ENCODE measurements around the gene TWIST2.

TWIST2 gene

GRCh38 chr2:238863749-238864206 is 15.9 kb downstream of the TWIST2 start:
- H3K27me3 ChIP-seq (ENCODE audit: insufficient read depth, low read length, poor library complexity, severe bottlenecking) = no peaks in the 10 kb centered on the region
- TF ChIP-seq, protein P1, sequence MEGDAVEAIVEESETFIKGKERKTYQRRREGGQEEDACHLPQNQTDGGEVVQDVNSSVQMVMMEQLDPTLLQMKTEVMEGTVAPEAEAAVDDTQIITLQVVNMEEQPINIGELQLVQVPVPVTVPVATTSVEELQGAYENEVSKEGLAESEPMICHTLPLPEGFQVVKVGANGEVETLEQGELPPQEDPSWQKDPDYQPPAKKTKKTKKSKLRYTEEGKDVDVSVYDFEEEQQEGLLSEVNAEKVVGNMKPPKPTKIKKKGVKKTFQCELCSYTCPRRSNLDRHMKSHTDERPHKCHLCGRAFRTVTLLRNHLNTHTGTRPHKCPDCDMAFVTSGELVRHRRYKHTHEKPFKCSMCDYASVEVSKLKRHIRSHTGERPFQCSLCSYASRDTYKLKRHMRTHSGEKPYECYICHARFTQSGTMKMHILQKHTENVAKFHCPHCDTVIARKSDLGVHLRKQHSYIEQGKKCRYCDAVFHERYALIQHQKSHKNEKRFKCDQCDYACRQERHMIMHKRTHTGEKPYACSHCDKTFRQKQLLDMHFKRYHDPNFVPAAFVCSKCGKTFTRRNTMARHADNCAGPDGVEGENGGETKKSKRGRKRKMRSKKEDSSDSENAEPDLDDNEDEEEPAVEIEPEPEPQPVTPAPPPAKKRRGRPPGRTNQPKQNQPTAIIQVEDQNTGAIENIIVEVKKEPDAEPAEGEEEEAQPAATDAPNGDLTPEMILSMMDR (conservative IDR thresholded peaks at IDR 0.05; ENCODE audit: low read length) = no peak
- no peak for TF ChIP-seq EZH2phosphoT487 (IDR thresholded peaks at IDR 0.05; ENCODE audit: borderline replicate concordance)
- H3K79me2 ChIP-seq (ENCODE audit: insufficient read depth, low read length) = no peaks in the 10 kb centered on the region
- H3F3A ChIP-seq (ENCODE audit: low read depth) = no peaks in the 10 kb centered on the region
- H3K4me2 ChIP-seq (ENCODE audit: low read depth, low read length, poor library complexity, severe bottlenecking) = no peak overlapping the region
- no peaks in the 10 kb centered on the region for H3K9me2 ChIP-seq (replicated peaks; ENCODE audit: low read depth, low read length)
- H3K4me1 ChIP-seq (ENCODE audit: insufficient read depth, low read length, poor library complexity, severe bottlenecking) = no peaks in the 10 kb centered on the region
- H4K20me1 ChIP-seq (ENCODE audit: insufficient read depth, low read length, poor library complexity, severe bottlenecking) = no peaks in the 10 kb centered on the region
- H3K4me3 ChIP-seq (ENCODE audit: low read length, poor library complexity, severe bottlenecking) = no peak overlapping the region
- H3K36me3 ChIP-seq (ENCODE audit: insufficient read depth, low read length) = no peaks in the 10 kb centered on the region
- H3K9ac ChIP-seq (ENCODE audit: low read depth, low read length, poor library complexity, severe bottlenecking) = no peak overlapping the region
- no peaks in the 10 kb centered on the region for H3K9me3 ChIP-seq (ENCODE audit: insufficient read depth, low read depth, low read length)
- no peak overlapping the region for H2AFZ ChIP-seq (ENCODE audit: low read length)

DNA sequence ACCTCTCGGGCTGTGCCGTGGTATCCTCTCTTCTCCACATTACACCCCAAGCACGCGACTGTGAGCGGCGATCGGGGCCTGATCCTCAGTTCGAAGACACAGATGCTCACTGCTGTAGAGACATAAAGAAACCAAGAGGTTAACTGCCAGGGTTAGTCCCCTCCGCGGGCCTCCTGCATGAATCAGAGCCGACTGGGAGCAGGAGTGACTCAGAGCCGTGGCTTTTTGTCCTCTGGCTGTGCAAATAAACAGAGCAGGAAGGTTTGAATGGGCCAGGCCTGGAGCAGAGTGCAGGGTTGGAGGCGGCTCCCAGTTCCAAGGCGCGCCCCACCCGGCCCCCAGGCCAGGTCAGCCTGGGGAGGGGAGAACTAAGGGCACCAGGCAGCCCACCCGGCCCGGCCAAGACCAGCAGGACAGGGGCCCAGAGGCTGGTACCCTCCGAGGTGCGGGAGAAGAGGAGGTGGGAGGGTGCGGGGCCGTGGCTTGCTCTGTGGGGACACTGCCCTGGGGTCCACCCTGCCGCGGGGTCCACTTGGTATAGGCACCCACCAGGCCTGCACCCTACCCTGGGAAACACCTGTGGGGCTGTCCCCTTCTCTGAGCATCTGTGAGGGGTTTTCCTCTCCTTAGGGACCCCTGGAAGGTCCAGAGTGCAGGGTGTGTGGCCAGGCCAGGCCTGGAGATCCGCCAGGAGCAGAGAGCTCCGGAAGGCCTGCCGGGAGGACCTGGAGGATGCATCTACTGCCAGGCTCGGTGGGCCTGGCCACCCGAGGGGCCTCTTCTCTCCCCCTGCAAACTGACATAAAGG is 16.5 kb downstream of the TWIST2 start:
- H3K27me3 ChIP-seq (ENCODE audit: insufficient read depth, low read length, poor library complexity, severe bottlenecking) = no peaks in the 10 kb centered on the region
- TF ChIP-seq, protein P1 (conservative IDR thresholded peaks at IDR 0.05; ENCODE audit: low read length) = no peak
- TF ChIP-seq EZH2phosphoT487 (IDR thresholded peaks at IDR 0.05; ENCODE audit: borderline replicate concordance) = no peak
- H3K9me3 ChIP-seq (ENCODE audit: insufficient read depth, low read depth, low read length) = no peaks in the 10 kb centered on the region
- H3K4me1 ChIP-seq (ENCODE audit: insufficient read depth, low read length, poor library complexity, severe bottlenecking) = no peaks in the 10 kb centered on the region
- H4K20me1 ChIP-seq (ENCODE audit: insufficient read depth, low read length, poor library complexity, severe bottlenecking) = no peaks in the 10 kb centered on the region
- no peaks in the 10 kb centered on the region for H3K79me2 ChIP-seq (ENCODE audit: insufficient read depth, low read length)
- no peaks in the 10 kb centered on the region for H3K36me3 ChIP-seq (ENCODE audit: insufficient read depth, low read length)
- no peak overlapping the region for H3K9ac ChIP-seq (ENCODE audit: low read depth, low read length, poor library complexity, severe bottlenecking)
- no peaks in the 10 kb centered on the region for H3K9me2 ChIP-seq (replicated peaks; ENCODE audit: low read depth, low read length)
- no peaks in the 10 kb centered on the region for H3F3A ChIP-seq (ENCODE audit: low read depth)
- H3K4me3 ChIP-seq (ENCODE audit: low read length, poor library complexity, severe bottlenecking) = no peak overlapping the region
- H2AFZ ChIP-seq (ENCODE audit: low read length) = no peak overlapping the region
- no peak overlapping the region for H3K4me2 ChIP-seq (ENCODE audit: low read depth, low read length, poor library complexity, severe bottlenecking)

GRCh38 chr2:238865015-238865719 is 17.3 kb downstream of the TWIST2 start:
- Histone ChIP-seq H3K4me2 (ENCODE audit: low read depth, low read length, poor library complexity, severe bottlenecking) (no peak overlapping the region), H3F3A (ENCODE audit: low read depth) (no peaks in the 10 kb centered on the region), H3K4me1 (ENCODE audit: insufficient read depth, low read length, poor library complexity, severe bottlenecking) (no peaks in the 10 kb centered on the region), H3K4me3 (ENCODE audit: low read length, poor library complexity, severe bottlenecking) (no peak overlapping the region), H3K9ac (ENCODE audit: low read depth, low read length, poor library complexity, severe bottlenecking) (no peak overlapping the region), H4K20me1 (ENCODE audit: insufficient read depth, low read length, poor library complexity, severe bottlenecking) (no peaks in the 10 kb centered on the region), H3K27me3 (ENCODE audit: insufficient read depth, low read length, poor library complexity, severe bottlenecking) (no peaks in the 10 kb centered on the region), H3K9me3 (ENCODE audit: insufficient read depth, low read depth, low read length) (no peaks in the 10 kb centered on the region), H3K9me2 (replicated peaks; ENCODE audit: low read depth, low read length) (no peaks in the 10 kb centered on the region), H3K79me2 (ENCODE audit: insufficient read depth, low read length) (no peaks in the 10 kb centered on the region), H2AFZ (ENCODE audit: low read length) (no peak overlapping the region), H3K36me3 (ENCODE audit: insufficient read depth, low read length) (no peaks in the 10 kb centered on the region)
- TF ChIP-seq, protein P1 (conservative IDR thresholded peaks at IDR 0.05; ENCODE audit: low read length) = no peak
- no peak for TF ChIP-seq EZH2phosphoT487 (IDR thresholded peaks at IDR 0.05; ENCODE audit: borderline replicate concordance)

All from Loucy (cell line).